Mesenchymal stem cell (in vitro differentiated cells and primary cell): Measurements from ENCODE around the gene FAM120B.

ENCODE experiments used
- DNase-seq: peaks from one replicate; pipeline ENCODE4 v3.0.0-alpha.2; 2013
- H2AFZ ChIP-seq: one replicate; pipeline ENCODE4 v1.6.1; 2013; ENCODE audit warnings: low read depth, mild to moderate bottlenecking, control low read depth, inconsistent platforms, low read length, moderate library complexity
- H2AK5ac ChIP-seq: 2 replicates; pipeline ENCODE4 v1.6.1; 2013; ENCODE audit warnings: low read length, moderate library complexity, mild to moderate bottlenecking, inconsistent platforms; ENCODE audit not compliant: severe bottlenecking
- H2BK120ac ChIP-seq: one replicate; pipeline ENCODE4 v1.6.1; 2013; ENCODE audit warnings: low read depth, mild to moderate bottlenecking, inconsistent platforms, low read length, moderate library complexity
- H2BK12ac ChIP-seq, 2 experiments: one replicate each; pipeline ENCODE4 v1.6.1; 2013; ENCODE audit warnings: inconsistent platforms in 2 of 2, low read length in 2 of 2, mild to moderate bottlenecking in 2 of 2, moderate library complexity in 2 of 2, control low read depth in 1 of 2
- H2BK15ac ChIP-seq: one replicate; pipeline ENCODE4 v1.6.1; 2013; ENCODE audit warnings: mild to moderate bottlenecking, low read depth, inconsistent platforms; ENCODE audit not compliant: poor library complexity, severe bottlenecking
- H2BK5ac ChIP-seq: 2 replicates; pipeline ENCODE4 v1.6.1; 2013; ENCODE audit warnings: low read depth, mild to moderate bottlenecking, low read length, control low read depth, inconsistent platforms; ENCODE audit not compliant: poor library complexity, severe bottlenecking
- H3K14ac ChIP-seq, 2 experiments: one replicate each; pipeline ENCODE4 v1.6.1; 2013; ENCODE audit warnings: inconsistent platforms in 2 of 2, low read length in 2 of 2, control low read depth in 1 of 2, mild to moderate bottlenecking in 1 of 2, moderate library complexity in 1 of 2
- H3K18ac ChIP-seq, 2 experiments: one replicate each; pipeline ENCODE4 v1.6.1; 2013; ENCODE audit warnings: inconsistent platforms in 2 of 2, low read length in 2 of 2, control low read depth in 1 of 2, low read depth in 1 of 2, mild to moderate bottlenecking in 1 of 2
- H3K23ac ChIP-seq, 2 experiments: one replicate each; pipeline ENCODE4 v1.6.1; 2013; ENCODE audit warnings: inconsistent platforms in 2 of 2, low read length in 2 of 2, mild to moderate bottlenecking in 2 of 2, moderate library complexity in 2 of 2, control low read depth in 1 of 2
- H3K27ac ChIP-seq: 2 replicates; pipeline ENCODE4 v1.5.1; 2013; ENCODE audit warnings: mild to moderate bottlenecking, moderate library complexity, low read length, control low read depth, inconsistent platforms; ENCODE audit not compliant: poor library complexity, severe bottlenecking
- H3K27me3 ChIP-seq, 2 experiments: 2 replicates each; pipeline versions ENCODE4 v1.6.1 to v1.7.0; 2013; ENCODE audit warnings: low read length in 2 of 2, mild to moderate bottlenecking in 2 of 2, moderate library complexity in 2 of 2, control low read depth in 1 of 2, inconsistent platforms in 1 of 2; ENCODE audit not compliant: control insufficient read depth in 1 of 2, insufficient read depth in 1 of 2
- H3K36me3 ChIP-seq, 2 experiments: 2 replicates each; pipeline versions ENCODE4 v1.6.1 to v1.7.0; 2013; ENCODE audit warnings: low read length in 2 of 2, control low read depth in 1 of 2, inconsistent platforms in 1 of 2, low read depth in 1 of 2, mild to moderate bottlenecking in 1 of 2; ENCODE audit not compliant: insufficient read depth in 2 of 2, control insufficient read depth in 1 of 2
- H3K4ac ChIP-seq, 2 experiments: one replicate each; pipeline ENCODE4 v1.6.1; 2013; ENCODE audit warnings: inconsistent platforms in 2 of 2, low read length in 2 of 2, mild to moderate bottlenecking in 2 of 2, moderate library complexity in 2 of 2, control low read depth in 1 of 2, low read depth in 1 of 2
- H3K4me1 ChIP-seq: 2 replicates; pipeline ENCODE4 v1.6.1; 2013; ENCODE audit warnings: low read depth, low read length, control low read depth; ENCODE audit not compliant: control insufficient read depth, insufficient read depth
- H3K4me2 ChIP-seq: 2 replicates; pipeline ENCODE4 v1.6.1; 2013; ENCODE audit warnings: low read length, mild to moderate bottlenecking, inconsistent platforms; ENCODE audit not compliant: poor library complexity, severe bottlenecking
- H3K4me3 ChIP-seq, 2 experiments: 2 replicates each; pipeline versions ENCODE4 v1.5.1 to v1.7.0; 2013; ENCODE audit warnings: low read length in 2 of 2, mild to moderate bottlenecking in 2 of 2, control low read depth in 1 of 2, low read depth in 1 of 2; ENCODE audit not compliant: insufficient read depth in 1 of 2
- H3K79me1 ChIP-seq: replicated peaks from 2 replicates; pipeline ENCODE4 v1.6.1; 2013; ENCODE audit warnings: mild to moderate bottlenecking, control low read depth, low read length, inconsistent platforms; ENCODE audit not compliant: poor library complexity, severe bottlenecking
- H3K9ac ChIP-seq: 2 replicates; pipeline ENCODE4 v1.7.0; 2013; ENCODE audit warnings: mild to moderate bottlenecking, low read length, moderate library complexity
- H3K9me3 ChIP-seq: 2 replicates; pipeline ENCODE4 v1.7.0; 2013; ENCODE audit warnings: mild to moderate bottlenecking, low read length; ENCODE audit not compliant: control insufficient read depth
- H4K8ac ChIP-seq: one replicate; pipeline ENCODE4 v1.6.1; 2013; ENCODE audit warnings: inconsistent platforms, mild to moderate bottlenecking, low read length, moderate library complexity
- H4K91ac ChIP-seq: one replicate; pipeline ENCODE4 v1.6.1; 2013; ENCODE audit warnings: mild to moderate bottlenecking, low read length, inconsistent platforms
- WGBS: methylation state at CpG from one replicate; pipeline ENCODE4 v1.1.7; 2013; ENCODE audit warnings: mixed read lengths; 5-methylcytosine and 5-hydroxymethylcytosine counted together

Gene FAM120B

DNA sequence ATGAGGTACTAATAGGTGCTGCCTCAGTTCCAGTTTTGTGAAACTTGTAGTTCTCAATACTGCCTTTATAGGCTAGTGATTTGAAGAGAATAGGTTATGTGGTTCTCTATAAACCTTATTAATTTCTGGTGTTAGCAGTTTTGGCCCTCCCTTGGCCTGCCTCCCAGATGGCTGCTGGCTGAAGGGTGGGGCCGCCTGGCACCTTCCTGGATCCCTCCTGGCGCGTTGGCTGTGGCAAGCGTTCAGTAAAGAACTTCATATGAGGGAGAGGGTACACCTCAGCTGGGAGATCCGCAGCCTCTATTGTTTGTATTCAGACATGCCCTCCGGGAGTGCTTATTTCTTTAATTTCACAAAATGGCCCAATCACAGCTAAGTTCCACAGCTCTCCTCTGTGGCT is 51.9 kb downstream of the FAM120B start:
- no peak overlapping the region for H2AK5ac ChIP-seq
- H3K9ac ChIP-seq: no peak overlapping the region
- H3K27me3 ChIP-seq: no peaks in the 10 kb centered on the region
- peaks cover 30% of the 10 kb centered on the region for H3K79me1 ChIP-seq
- no peak overlapping the region for H2BK15ac ChIP-seq
- no peak overlapping the region for H3K23ac ChIP-seq
- no peak for DNase-seq
- H4K91ac ChIP-seq: no peak overlapping the region
- H3K4me1 ChIP-seq: peaks cover 7% of the 10 kb centered on the region
- H3K36me3 ChIP-seq: peaks cover 48 to 53% of the 10 kb centered on the region in 2 experiments
- no peak overlapping the region for H2BK5ac ChIP-seq
- 100% methylated on average over 5 of the region's 6 CpGs for WGBS
- H3K14ac ChIP-seq: no peak overlapping the region
- H2AFZ ChIP-seq: no peak overlapping the region
- no peak overlapping the region for H2BK12ac ChIP-seq
- no peak overlapping the region for H3K4me2 ChIP-seq
- no peak overlapping the region for H3K4me3 ChIP-seq
- no peaks in the 10 kb centered on the region for H3K9me3 ChIP-seq
- no peak overlapping the region for H3K27ac ChIP-seq
- no peak overlapping the region for H2BK120ac ChIP-seq
- no peak overlapping the region for H3K18ac ChIP-seq
- H4K8ac ChIP-seq: no peak overlapping the region
- no peak overlapping the region for H3K4ac ChIP-seq

DNA sequence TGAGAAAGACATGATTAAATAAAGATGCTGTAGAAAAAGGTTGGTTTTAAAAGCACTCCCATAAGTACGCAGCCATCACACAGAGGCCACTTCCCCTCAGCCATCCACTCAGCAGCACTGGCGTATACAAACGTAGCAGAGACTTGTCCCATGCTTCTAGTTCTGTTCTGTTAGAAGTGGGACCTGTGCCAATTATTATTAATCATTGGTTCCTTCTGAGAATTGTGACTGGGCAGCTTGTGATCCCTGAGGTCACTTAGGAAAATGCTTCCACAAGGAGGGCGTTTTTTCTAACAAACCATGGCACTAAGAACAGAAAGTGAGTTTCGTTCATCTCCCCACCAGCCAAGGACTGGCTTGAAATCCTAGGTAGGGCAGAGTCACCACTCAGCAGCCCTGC is 53.9 kb downstream of the FAM120B start:
- no peak overlapping the region for H3K14ac ChIP-seq
- H3K27ac ChIP-seq: no peak overlapping the region
- no peak overlapping the region for H3K4ac ChIP-seq
- H2BK12ac ChIP-seq: no peak overlapping the region
- 93% methylated on average over 4 of the region's 5 CpGs for WGBS
- H3K4me3 ChIP-seq: no peak overlapping the region
- H4K91ac ChIP-seq: no peak overlapping the region
- no peak for DNase-seq
- no peak overlapping the region for H3K23ac ChIP-seq
- no peak overlapping the region for H4K8ac ChIP-seq
- no peak overlapping the region for H3K18ac ChIP-seq
- no peak overlapping the region for H2BK120ac ChIP-seq
- no peak overlapping the region for H2BK15ac ChIP-seq
- no peaks in the 10 kb centered on the region for H3K9me3 ChIP-seq
- H2AK5ac ChIP-seq: no peak overlapping the region
- peaks cover 7% of the 10 kb centered on the region for H3K4me1 ChIP-seq
- no peak overlapping the region for H3K4me2 ChIP-seq
- H3K36me3 ChIP-seq: peaks cover 54 to 66% of the 10 kb centered on the region in 2 experiments
- H3K79me1 ChIP-seq: peaks cover 46% of the 10 kb centered on the region
- no peaks in the 10 kb centered on the region for H3K27me3 ChIP-seq
- H2AFZ ChIP-seq: no peak overlapping the region
- peak overlapping the region; percentile 72 for H3K9ac ChIP-seq
- H2BK5ac ChIP-seq: no peak overlapping the region

DNA sequence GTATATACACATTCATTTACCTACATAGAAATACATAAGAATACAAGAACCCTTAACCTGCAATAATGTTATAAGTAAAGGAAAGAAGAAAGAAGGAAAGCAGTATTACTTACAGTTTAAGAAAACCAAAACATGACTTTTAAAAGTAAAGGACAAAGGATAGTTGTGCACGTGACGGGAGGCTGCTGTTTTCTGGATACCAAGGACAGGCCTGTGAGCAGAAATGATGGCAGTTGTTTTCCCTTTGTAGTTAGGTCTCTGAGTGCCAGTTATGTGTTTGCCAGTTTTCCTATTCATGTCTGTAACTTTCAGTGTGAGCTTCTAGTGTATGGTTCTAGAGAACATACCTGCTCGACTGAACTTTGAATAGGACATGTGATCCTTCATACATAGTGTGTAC is 54.8 kb downstream of the FAM120B start:
- no peak overlapping the region for H4K8ac ChIP-seq
- H2BK15ac ChIP-seq: no peak overlapping the region
- no peak overlapping the region for H2BK12ac ChIP-seq
- H3K14ac ChIP-seq: no peak overlapping the region
- no peak overlapping the region for H3K18ac ChIP-seq
- H2AK5ac ChIP-seq: no peak overlapping the region
- 97% methylated on average over 2 of the region's 3 CpGs for WGBS
- H3K4me2 ChIP-seq: no peak overlapping the region
- H2BK5ac ChIP-seq: no peak overlapping the region
- no peak overlapping the region for H3K4me3 ChIP-seq
- no peak overlapping the region for H2BK120ac ChIP-seq
- H2AFZ ChIP-seq: no peak overlapping the region
- DNase-seq: no peak
- no peaks in the 10 kb centered on the region for H3K27me3 ChIP-seq
- H3K9me3 ChIP-seq: no peaks in the 10 kb centered on the region
- H3K79me1 ChIP-seq: peaks cover 53% of the 10 kb centered on the region
- H4K91ac ChIP-seq: no peak overlapping the region
- H3K23ac ChIP-seq: no peak overlapping the region
- H3K27ac ChIP-seq: no peak overlapping the region
- no peak overlapping the region for H3K9ac ChIP-seq
- H3K4ac ChIP-seq: no peak overlapping the region
- H3K4me1 ChIP-seq: peaks cover 9% of the 10 kb centered on the region
- peaks cover 61 to 70% of the 10 kb centered on the region in 2 experiments for H3K36me3 ChIP-seq

DNA sequence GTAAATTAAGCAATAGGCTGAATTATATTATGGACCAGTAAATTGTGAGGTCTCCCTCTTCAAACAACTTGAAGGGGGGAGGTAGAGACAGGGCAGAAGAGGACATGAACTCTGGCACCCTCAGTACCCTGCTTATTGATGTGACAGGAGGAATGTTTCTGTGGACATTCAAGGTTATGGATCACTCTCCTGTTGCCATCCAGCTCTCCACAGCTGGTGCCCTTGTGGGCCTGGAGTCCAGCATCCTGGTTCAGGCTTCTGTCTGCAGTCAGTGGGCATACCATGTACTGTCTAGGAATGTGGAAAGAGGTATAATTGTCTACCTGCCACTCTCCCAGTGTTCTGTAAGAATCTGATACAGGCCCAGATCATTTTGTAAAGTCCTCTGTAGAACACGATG is 55.6 kb downstream of the FAM120B start:
- WGBS: 100% methylated on average over 1 of the region's 1 CpG
- peaks cover 54% of the 10 kb centered on the region for H3K79me1 ChIP-seq

More for the DNA sequence above, 55.6 kb downstream of the FAM120B start:
- peaks cover 9% of the 10 kb centered on the region for H3K4me1 ChIP-seq
- no peaks in the 10 kb centered on the region for H3K9me3 ChIP-seq
- peaks cover 59 to 69% of the 10 kb centered on the region in 2 experiments for H3K36me3 ChIP-seq
- no peak overlapping the region for H3K4ac ChIP-seq
- no peak overlapping the region for H3K4me3 ChIP-seq
- no peak overlapping the region for H3K14ac ChIP-seq
- no peaks in the 10 kb centered on the region for H3K27me3 ChIP-seq
- H2BK5ac ChIP-seq: no peak overlapping the region
- H3K18ac ChIP-seq: no peak overlapping the region
- no peak overlapping the region for H2BK120ac ChIP-seq
- no peak overlapping the region for H3K9ac ChIP-seq
- no peak overlapping the region for H3K23ac ChIP-seq
- no peak overlapping the region for H2BK12ac ChIP-seq
- no peak overlapping the region for H4K8ac ChIP-seq
- no peak overlapping the region for H2BK15ac ChIP-seq
- no peak overlapping the region for H3K27ac ChIP-seq
- DNase-seq: no peak
- H4K91ac ChIP-seq: no peak overlapping the region
- H2AK5ac ChIP-seq: no peak overlapping the region
- H2AFZ ChIP-seq: no peak overlapping the region
- H3K4me2 ChIP-seq: no peak overlapping the region
